Urothelium cell line (cell line): ENCODE results near the gene SCN10A.

Source experiments
- DNase-seq: peaks from one replicate; pipeline ENCODE4 v3.0.0; 2011; ENCODE audit warnings: low spot score, mixed read lengths
- FAIRE-seq: peaks from 2 replicates; lab custom pipeline; 2011; peaks lifted over from hg19 to GRCh38; lab: Jason Lieb, UNC

Gene SCN10A

GRCh38 chr3:38816026-38816425 is at the start of gene SCN10A:
Gene SCN10A, minus strand, starts transcription at chr3:38816217. Its CDS starts 22,207 bp downstream, at chr3:38794010.
- FAIRE-seq (no peak), DNase-seq (no peak)

- FAIRE-seq = no peak
- no peak for DNase-seq
These were observed 37.0 kb upstream of the SCN10A start for GRCh38 chr3:38853011-38853410.

GRCh38 chr3:38843898-38844297 is 27.9 kb upstream of the SCN10A start:
- FAIRE-seq = no peak
- peak; percentile 45 for DNase-seq

- no peak for DNase-seq
- no peak for FAIRE-seq
These were observed 26.4 kb upstream of the SCN10A start for GRCh38 chr3:38842266-38842965.

GRCh38 chr3:38840987-38841386 is 25.0 kb upstream of the SCN10A start:
- DNase-seq (no peak), FAIRE-seq (no peak)

- FAIRE-seq (no peak), DNase-seq (no peak)
These were observed 21.3 kb upstream of the SCN10A start for GRCh38 chr3:38837358-38837757.

- no peak for FAIRE-seq
These were observed 20.5 kb upstream of the SCN10A start for GRCh38 chr3:38836561-38836960.

GRCh38 chr3:38835939-38836338 is 19.9 kb upstream of the SCN10A start:
- peak; percentile 14 for DNase-seq
- no peak for FAIRE-seq

More at GRCh38 chr3:38836561-38836960, 20.5 kb upstream of the SCN10A start:
- no peak for DNase-seq

GRCh38 chr3:38834717-38835116 is 18.7 kb upstream of the SCN10A start:
- no peak for DNase-seq
- no peak for FAIRE-seq

GRCh38 chr3:38834110-38834509 is 18.1 kb upstream of the SCN10A start:
- DNase-seq (peak; percentile 89), FAIRE-seq (peak; percentile 52)

- DNase-seq = peak; percentile 78
- FAIRE-seq = peak; percentile 74
These were observed 13.4 kb upstream of the SCN10A start for GRCh38 chr3:38829404-38829803.

GRCh38 chr3:38828681-38829080 is 12.7 kb upstream of the SCN10A start:
- FAIRE-seq (no peak), DNase-seq (no peak)

GRCh38 chr3:38827791-38828190 is 11.8 kb upstream of the SCN10A start:
- DNase-seq (no peak), FAIRE-seq (no peak)

- no peak for DNase-seq
- FAIRE-seq = no peak
These were observed 10.0 kb upstream of the SCN10A start for GRCh38 chr3:38826001-38826400.

- DNase-seq = no peak
- FAIRE-seq = no peak
These were observed 8.3 kb upstream of the SCN10A start for GRCh38 chr3:38824349-38824748.

GRCh38 chr3:38823722-38824121 is 7.7 kb upstream of the SCN10A start:
- no peak for FAIRE-seq
- DNase-seq = no peak

- FAIRE-seq (no peak), DNase-seq (no peak)
These were observed 7.2 kb upstream of the SCN10A start for GRCh38 chr3:38823186-38823585.

GRCh38 chr3:38811822-38812221 is 4.2 kb downstream of the SCN10A start:
- no peak for DNase-seq
- FAIRE-seq = no peak

GRCh38 chr3:38805765-38806386 is 10.1 kb downstream of the SCN10A start:
- peak; percentile 77 for DNase-seq
- peak; percentile 52 for FAIRE-seq

GRCh38 chr3:38805004-38805403 is 11.0 kb downstream of the SCN10A start:
- no peak for FAIRE-seq
- DNase-seq = no peak

- DNase-seq (no peak), FAIRE-seq (no peak)
These were observed 15.5 kb downstream of the SCN10A start for GRCh38 chr3:38800511-38800910.

GRCh38 chr3:38793721-38794120 is 22.3 kb downstream of the SCN10A start:
- no peak for FAIRE-seq
- DNase-seq = no peak
